IPS DF 4.7 (cell line): ENCODE data around the gene PACSIN1.
"Not testable (repeated sequence)": the region's sequence is repeated elsewhere in the genome, so short reads cannot be mapped to it uniquely, and the experiment has no call there.

ENCODE experiments used
- DNase-seq: peaks from one replicate; pipeline ENCODE4 v3.0.0-alpha.2; 2013; ENCODE audit warnings: low spot score; ENCODE audit errors: extremely low read depth

Gene PACSIN1

DNA sequence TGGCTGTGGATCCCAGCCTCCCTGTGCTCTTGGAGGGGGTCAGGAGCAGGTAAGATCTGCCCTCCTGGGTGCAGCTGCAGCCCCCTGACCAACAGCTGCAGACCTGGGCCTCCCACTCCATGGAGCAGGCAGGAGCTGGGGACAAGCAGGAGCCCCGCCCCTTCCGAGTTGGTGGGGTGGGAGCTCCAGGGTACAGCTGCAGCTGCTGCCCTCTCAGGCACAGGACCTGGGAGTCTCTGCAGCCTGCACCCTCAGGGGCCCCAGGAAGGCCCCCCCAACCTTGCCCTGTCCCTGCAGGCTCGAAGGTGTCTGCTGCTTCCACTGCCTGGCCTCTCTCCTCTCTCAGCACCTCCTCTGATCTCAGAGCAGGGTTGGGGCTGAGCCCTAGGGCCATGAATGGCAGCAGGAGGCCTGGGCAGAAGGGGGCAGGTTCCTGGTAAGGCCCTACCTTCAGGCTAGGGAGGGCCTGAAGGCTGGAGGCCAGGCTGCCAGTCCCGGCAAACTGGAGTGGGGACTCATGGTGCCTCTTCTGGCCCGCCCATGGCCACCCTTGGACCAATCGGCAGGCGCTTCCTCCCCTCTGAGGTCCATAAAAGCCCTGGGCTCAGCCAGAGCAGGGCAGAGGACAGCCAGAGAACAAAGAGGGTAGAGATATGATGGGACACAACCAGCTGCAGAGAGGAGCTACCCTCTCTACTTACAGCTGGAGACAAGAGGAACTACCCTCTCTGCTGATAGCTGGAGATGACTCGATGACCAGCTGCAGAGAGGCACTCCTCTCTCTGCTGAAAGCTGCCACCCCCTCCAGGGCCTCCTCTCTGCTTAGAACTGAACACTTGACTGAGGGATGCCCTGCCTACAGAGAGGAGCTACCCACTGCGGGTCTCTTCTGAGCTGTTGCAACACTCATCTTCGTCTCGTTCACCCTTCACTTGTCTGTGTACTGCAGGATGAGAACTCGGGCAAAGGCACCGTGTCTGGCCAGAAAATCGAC lies 7.8 kb upstream of the PACSIN1 start:
- no peak for DNase-seq

DNA sequence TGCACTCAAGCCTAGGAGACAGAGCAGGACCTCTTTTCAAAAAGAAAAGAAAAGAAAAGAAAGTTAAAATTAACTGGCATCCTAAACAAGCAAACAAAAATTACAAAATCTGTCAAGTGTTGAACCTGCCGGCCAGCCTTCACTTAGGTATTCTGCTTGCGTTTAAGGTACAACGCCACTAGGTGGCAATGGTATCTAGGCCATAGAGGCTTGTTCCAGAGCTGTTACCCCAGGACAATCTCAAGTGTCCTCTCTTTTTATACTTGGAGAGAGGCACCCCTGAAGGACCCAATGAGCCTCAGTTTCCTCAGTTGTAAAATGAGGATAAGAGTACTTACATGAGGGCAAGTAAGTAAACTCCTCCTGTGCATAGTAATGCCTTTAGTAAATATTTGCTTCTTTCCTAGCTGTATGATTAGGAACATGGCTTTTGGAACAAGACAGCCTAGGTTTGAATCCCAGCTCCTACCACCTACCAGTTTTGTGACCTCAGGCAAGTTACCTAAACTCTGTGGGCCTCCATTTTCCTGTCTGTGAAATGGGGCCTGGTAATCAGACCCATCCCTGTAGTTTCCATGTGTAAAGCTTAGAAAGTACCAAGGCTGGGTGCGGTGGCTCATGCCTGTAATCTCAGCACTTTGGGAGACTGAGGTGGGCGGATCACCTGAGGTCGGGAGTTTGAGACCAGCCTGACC lies 5.8 kb upstream of the PACSIN1 start:
- DNase-seq, result no peak

DNA sequence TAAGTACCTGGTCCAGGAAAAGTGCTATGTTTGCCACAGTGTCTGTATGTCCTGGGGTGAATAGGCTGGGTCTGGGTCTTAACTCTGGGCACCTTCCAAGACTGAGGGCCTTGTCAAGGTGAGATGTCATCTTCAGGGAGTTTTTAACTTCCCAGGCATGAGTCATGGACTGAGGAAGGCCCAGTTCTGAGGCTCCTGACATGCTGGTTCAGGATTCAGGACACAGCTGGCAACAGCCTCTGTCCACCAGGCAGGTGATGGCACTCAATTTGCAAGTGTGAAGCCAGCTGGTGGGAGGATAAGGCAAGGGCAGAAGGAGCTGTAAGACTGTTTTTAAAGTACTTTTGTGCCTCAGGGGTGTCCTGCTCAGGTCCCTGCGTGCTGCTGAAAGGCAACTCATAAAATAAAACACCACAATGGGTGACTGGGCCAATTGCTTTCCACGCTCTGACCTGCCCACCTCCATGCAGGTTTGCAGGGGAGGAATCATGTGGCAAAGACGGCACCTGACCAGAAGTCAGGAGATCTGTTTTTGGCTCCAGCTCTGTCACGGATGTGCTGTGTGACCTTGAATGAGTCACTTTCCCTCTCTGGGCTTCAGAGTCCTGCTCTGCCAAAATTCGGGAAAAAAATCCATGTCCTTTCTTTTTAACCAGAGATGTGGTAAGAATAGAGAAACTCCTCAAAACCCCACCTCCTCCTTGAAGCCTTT lies 4.9 kb upstream of the PACSIN1 start:
- DNase-seq, result no peak

DNA sequence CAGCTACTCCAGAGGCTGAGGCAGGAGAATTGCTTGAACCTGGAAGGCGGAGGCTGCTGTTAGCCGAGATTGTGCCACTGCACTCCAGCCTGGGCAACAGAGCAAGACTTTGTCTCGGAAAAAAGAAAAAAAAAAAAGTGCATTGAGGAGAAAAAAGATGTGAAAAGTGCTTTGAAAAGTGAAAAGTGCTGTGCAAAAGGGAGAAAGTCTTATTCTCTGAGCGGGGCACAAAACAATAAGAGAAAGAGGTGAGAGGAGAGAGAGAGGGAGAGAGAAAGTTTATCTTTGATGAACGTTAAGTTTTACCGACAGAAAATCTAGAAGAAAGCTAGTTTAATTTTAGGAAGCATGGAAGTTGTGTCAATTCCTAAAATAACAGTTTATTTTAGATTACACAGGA lies 3.9 kb upstream of the PACSIN1 start:
- DNase-seq, result no peak

DNA sequence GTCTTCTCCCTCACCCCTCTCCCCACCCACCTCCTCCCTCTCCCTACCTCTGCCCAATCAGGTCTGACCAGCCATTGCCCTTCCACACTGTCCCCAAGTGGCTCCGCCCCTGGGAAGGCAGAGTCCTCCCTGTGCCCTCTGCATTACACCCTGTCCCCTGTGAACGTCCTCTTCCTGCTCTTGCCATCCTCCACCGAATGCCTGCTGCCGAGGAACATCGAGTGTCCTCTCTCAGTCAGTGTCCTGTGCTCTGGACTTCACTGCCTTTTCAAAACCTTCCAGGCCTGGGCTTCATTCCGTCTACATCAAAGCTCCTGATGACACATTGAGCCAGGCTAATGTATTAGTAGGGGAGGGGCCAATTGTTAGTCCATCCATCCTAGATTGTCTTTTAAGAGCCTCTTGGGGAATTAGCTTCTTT lies 3.3 kb upstream of the PACSIN1 start:
- DNase-seq, result no peak

- DNase-seq, result no peak
Observed at GRCh38 chr6:34463299-34463698, 2.6 kb upstream of the PACSIN1 start.

DNA sequence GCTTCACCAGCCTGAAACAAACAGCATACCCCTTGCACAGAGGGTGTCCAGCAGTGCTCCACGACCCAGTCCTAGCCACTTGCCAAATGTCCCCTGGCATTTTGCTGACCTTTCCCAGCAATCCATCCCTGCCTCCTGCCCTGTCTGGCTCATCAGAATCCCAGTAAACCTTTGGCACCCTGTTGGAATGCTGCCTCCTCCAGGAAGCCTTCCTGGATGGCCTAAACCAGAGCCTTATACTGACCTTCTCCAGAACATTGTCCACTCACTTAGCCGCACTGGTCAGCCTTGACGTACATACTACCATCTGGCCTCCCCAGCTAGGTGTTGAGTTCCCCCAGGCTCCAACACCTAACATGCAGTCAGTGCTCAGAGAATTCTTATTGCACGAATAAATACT lies 2.0 kb upstream of the PACSIN1 start:
- DNase-seq, result no peak

DNA sequence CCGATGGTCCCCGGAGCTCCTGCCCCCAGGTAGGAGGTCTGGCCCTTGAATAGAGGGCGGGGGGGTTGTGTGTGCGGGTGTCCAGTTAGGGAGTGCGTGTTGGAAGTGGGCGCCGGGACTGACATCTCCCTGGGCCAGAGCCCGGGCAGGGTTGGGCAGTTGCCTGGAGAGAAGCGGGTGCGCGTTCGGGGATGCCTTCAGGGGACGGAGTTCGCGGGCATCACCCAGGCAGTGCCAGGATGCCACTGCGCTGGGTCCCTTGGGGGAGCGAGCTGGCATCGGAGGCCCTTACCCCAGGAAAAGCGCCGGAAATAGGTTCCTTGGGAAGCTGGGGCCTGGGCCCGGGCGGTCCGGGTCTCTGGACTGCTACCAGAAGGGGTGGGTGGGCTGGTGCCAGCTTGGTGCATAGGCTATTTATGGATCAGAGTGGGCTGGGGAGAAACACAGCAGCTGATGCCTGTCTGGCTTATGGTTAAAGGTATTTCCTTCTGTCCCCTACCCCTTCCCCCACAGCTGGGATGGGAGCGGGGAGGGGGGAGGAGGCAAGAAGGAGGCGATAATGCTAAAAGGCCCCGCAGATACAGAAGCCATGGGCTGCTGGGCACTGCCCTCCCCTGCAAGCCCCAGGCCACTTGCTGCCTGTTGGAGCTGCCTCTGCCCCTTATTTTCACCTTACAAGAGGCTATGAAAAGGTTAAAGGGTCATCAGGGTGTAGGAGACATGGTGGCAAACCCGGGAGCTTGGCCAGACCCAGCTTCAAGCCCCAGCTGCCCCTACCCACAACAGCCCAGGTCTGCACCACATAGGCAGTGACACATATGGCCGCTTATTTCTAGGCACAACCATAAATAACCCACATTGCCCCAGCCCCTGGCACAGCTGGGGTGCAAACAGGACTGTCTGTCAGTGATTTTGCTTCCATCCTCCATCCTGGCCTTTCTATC lies 638 bp downstream of the PACSIN1 start:
- DNase-seq, result no peak

- no peak for DNase-seq
Observed at GRCh38 chr6:34468378-34468892, 2.6 kb downstream of the PACSIN1 start.

GRCh38 chr6:34469499-34469898 lies 3.6 kb downstream of the PACSIN1 start:
- DNase-seq, result no peak

DNA sequence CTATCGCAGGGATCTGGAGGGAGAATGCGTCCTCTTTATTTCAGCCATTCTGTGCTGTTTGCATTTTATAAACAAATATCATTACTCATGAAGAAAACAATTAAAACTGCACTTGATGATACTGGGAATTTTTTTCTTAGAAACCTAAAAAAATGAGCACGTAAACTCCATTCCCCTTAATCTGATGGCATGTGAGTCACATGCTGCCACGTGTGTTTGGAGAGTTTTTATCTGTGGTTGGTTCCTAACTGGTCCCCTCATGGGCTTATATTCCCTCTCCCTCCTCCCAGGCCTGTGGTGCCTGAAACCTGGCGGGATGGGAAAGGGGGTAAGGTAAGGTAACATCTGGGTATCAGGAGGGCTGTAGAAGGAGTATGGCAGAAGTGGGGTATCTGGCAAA lies 6.5 kb downstream of the PACSIN1 start:
- DNase-seq, result no peak

DNA sequence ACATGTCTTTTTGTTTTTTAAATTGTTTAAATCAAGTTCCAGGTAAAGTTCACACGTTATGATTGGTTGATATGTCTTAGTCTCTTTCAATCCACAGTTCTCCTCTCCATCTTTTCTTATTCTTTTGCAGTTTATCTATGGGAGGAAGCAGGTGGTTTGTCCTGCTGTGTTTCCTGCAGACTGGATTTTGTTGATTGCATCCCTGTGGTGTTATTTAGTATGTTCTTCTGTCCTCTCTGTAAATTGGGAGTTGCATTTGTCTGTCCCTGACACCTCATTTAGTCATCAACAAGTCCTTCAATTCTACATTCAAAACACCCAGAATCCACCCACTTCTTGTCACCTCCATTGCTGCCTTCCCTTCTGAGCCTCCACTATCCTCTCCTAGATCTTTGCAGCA lies 8.1 kb downstream of the PACSIN1 start:
- DNase-seq, result no peak

GRCh38 chr6:34474754-34475153 lies 8.9 kb downstream of the PACSIN1 start:
- DNase-seq, result no peak

DNA sequence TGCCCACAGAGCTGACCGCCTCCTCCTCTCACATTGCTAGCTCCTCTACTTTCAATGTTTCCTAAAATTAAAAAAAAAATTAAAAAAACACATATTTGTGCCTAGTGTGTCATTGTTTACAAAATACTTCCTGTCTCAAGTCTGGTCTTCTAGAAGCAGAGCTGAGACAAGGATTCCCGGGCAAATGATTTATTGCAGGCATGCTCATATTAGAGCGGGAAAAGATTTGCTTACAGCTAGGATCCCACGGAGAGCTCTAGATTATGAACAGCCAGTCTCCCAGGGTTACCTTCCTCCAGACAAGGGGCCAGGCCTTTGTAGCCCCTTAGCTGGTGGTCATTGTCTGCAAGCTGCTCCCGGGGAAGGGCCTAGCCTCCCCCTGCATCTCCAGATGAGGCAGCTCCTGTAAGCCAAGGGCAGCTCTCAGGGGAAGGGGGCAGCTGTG lies 9.4 kb downstream of the PACSIN1 start:
- no peak for DNase-seq

GRCh38 chr6:34475767-34476328 lies 10.0 kb downstream of the PACSIN1 start:
- no peak for DNase-seq

GRCh38 chr6:34476447-34476846 lies 10.6 kb downstream of the PACSIN1 start:
- DNase-seq, result no peak

- DNase-seq, result no peak
Observed at GRCh38 chr6:34476921-34477320, 11.0 kb downstream of the PACSIN1 start.

GRCh38 chr6:34478796-34479195 lies 12.9 kb downstream of the PACSIN1 start:
- no peak for DNase-seq

DNA sequence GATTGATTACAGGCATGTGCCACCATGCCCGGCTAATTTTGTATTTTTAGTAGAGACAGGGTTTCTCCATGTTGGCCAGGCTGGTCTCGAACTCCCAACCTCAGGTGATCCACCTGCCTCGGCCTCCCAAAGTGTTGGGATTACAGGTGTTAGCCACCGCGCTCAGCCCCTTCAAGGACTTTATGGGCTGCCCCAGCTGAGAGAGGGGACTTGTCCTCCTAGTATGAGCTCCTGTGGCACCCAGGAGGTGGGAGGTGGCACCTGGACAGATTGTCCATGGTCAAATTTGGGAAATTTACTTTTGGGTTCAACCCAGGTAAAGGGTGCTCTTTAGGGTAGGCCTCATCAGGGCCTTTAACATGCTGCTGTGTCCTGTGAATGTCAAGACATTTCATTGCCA lies 17.9 kb downstream of the PACSIN1 start:
- DNase-seq, result not testable (repeated sequence)

- no peak for DNase-seq
Observed at GRCh38 chr6:34484391-34484790, 18.5 kb downstream of the PACSIN1 start.
